GM13977 (cell line): ENCODE data around the gene FRMD1.

Experiments
- DNase-seq: peaks from one replicate; pipeline ENCODE4 v3.0.0; 2012; ENCODE audit warnings: low spot score
- CTCF ChIP-seq: IDR thresholded peaks from 2 replicates; pipeline ENCODE4 v1.5.1; 2012; ENCODE audit warnings: mild to moderate bottlenecking, control low read depth; ENCODE audit not compliant: insufficient read depth; ENCODE audit errors: extremely low read depth, missing control alignments
- in situ Hi-C: fragments of 300-500 bp; cut with MboI; formaldehyde crosslinking; loops from one replicate; pipeline ENCODE4 v1.12.0; 2022; ENCODE audit warnings: low sequenced_read_pairs, low pct_unique_long_range_greater_than_20kb, mixed read lengths, inconsistent platforms; ENCODE audit not compliant: unreplicated experiment

FRMD1 gene

GRCh38 chr6:168040856-168041496 is 38.0 kb downstream of the FRMD1 start:
- in situ Hi-C loops, result no loop called here
- no peak for TF ChIP-seq CTCF
- no peak for DNase-seq

GRCh38 chr6:168039849-168040248 is 39.2 kb downstream of the FRMD1 start:
- in situ Hi-C loops, result no loop called here
- no peak for TF ChIP-seq CTCF
- DNase-seq, result no peak

DNA sequence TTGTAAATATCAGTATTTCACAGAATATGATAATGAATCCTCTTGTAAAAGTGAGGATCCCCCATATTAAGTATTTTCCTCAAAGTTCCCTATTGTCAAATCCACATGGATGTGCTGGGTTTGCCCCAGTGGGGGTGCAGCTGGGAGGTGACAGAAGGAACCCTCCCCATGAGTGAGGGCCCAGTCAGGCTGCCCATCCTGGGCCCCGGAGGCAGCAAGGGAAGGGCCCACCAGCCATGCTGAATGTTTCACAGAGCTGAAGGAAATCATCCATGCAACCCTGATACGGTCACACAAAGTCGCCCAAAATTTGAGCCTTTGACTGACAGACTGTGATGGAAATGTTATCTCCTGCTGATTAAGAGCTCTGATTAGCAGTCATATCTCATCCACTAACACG is 39.7 kb downstream of the FRMD1 start:
- TF ChIP-seq CTCF, result no peak
- in situ Hi-C loops, result no loop called here
- DNase-seq, result no peak

DNA sequence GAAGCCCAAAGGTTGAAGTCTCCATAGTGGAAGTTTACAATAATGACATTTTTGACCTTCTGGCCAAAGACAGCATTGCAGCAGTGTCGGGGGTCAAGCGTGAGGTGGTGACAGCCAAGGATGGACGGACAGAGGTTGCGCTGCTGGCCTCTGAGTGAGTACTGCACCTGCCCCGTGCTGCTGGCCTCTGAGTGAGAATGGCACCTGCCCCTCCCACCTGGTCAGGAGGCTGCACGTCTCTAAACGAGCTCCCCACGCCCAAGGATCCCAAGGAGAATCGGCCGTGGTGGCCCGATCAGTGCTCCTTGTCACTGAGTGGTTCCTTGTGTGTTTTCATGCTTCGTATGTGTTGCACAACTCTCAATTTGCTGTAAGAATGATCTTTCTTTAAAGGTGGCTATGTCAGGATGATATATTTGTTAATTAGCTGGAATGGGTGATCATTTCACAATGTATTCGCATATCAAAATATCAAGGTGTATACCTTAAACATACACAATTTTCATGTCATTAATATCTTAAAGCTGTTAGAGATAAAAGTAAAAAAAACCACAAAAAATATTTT is 40.4 kb downstream of the FRMD1 start:
- in situ Hi-C loops, result no loop called here
- TF ChIP-seq CTCF, result no peak
- DNase-seq, result no peak

DNA sequence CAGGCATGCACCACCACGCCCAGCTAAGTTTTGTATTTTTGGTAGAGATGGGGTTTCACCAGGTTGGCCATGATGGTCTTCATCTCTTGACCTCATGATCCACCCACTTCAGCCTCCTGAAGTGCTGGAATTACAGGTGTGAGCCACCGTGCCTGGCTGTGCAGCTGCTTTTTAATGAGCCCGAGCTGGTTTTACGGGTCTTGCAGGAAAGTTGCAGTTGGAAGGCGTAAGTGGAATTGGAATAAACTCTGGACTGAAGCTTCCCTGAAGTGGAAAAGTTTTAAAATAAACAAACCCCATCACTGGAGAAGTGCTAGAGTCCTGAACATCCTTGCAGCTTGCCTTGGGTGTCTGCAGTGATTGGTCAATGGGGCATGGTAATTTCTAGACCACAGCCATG is 41.2 kb downstream of the FRMD1 start:
- DNase-seq, result no peak
- in situ Hi-C loops, result no loop called here
- TF ChIP-seq CTCF, result no peak

DNA sequence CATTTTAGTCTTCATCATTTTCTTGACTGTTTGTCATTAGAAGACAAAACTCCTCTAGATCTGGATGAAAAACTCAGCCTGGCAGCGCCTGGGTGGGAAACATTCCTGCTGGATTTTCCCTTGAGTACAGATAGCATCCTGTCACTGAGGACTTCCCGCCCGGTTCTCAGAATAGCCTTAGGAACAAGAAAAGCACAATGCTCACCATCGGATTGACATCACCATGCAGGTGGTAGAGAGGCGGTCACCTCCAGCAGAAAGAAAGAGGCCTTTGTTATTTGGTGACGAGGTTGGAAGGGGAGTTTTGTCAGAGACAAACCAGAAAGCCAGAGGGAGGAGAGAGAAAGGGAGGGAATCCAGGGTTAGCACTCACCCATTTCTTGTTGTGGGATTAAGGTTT is 41.8 kb downstream of the FRMD1 start:
- no peak for TF ChIP-seq CTCF
- in situ Hi-C loops, result no loop called here
- DNase-seq, result no peak
